RCC 7860 (cell line): ENCODE measurements around the gene SSH3.

Source experiments
- DNase-seq: peaks from one replicate; pipeline ENCODE4 v3.0.0-alpha.2; 2015; ENCODE audit warnings: low spot score
- FAIRE-seq: peaks from 2 replicates; lab custom pipeline; 2012; peaks lifted over from hg19 to GRCh38; lab: Jason Lieb, UNC

The SSH3 gene

DNA sequence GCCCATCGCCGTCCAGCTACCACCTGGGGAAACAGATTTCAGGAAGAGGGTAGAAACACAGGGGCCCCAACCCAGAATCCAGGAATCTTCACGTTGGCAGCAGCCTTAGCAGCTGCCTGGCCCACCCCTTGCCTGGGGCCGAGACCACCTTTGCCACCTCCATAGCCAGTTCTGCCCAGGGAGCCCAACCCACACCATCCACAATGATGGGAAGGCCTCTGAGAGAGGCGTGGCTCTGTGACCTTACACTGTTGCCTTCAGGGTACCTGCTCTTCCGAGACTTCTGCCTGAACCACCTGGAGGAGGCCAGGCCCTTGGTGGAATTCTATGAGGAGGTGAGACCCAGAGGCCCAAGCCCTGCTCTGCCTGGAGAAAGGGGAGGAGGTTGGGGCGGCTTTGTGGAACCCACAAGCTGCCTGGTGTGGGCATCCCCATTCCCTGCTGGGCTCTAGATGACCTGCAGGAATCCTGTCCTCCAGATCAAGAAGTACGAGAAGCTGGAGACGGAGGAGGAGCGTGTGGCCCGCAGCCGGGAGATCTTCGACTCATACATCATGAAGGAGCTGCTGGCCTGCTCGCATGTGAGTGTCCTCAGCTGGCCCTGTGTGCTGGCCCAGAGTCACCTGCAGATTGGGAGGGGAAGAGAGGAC lies 24.3 kb upstream of the SSH3 start:
- no peak for FAIRE-seq

DNA sequence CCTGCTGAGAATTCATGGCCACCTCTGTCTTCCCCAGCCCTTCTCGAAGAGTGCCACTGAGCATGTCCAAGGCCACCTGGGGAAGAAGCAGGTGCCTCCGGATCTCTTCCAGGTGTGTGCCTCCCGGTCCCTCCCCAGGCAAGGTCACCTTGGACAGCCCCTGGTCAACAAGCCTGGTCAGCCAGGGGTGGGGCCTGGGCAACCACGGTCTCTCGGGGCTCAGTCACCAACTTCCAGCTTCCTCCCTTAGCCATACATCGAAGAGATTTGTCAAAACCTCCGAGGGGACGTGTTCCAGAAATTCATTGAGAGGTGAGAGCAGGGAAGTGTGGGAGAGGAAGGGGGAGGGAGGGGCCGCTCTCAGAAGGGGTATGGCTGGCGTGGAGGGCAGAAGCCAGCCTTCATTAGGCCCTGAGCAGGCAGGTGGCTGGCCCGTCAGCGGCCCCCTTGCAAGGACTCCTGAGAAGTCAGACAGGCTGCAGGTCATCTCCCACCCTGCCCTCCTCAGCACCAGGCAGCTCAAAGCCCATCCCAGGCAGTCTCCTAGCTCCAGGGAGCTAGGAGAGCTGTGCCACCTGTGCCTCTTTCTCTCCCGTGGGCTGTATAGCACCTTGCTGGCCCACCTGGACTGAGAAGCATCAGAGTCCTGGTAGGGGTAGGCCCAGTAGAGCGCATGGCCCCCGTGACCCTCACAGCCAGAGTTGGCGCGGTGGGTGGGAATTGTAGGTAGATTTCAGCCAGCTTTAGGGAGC lies 23.6 kb upstream of the SSH3 start:
- DNase-seq, result no peak
- no peak for FAIRE-seq

More for the DNA sequence above, 24.3 kb upstream of the SSH3 start:
- DNase-seq, result no peak

DNA sequence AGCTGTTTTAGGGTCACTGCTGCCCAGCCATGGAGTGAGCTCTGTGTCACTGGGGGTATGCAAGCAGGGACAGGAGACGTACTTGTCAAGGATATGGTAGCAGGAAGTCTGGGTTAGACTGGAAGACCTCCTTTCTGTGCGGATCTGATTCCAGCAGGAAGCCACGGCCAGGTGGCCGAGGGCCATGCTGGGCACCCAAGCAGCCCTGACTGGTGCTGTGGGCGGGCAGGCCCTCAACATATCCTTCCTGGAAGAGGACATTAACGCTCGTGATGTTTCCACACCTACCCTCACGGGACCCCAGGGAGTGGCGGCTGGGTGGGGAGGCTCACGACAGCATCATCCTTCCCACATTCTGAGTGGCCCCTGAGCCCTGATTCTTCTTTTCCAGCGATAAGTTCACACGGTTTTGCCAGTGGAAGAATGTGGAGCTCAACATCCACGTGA lies 23.0 kb upstream of the SSH3 start:
- FAIRE-seq (no peak), DNase-seq (no peak)

DNA sequence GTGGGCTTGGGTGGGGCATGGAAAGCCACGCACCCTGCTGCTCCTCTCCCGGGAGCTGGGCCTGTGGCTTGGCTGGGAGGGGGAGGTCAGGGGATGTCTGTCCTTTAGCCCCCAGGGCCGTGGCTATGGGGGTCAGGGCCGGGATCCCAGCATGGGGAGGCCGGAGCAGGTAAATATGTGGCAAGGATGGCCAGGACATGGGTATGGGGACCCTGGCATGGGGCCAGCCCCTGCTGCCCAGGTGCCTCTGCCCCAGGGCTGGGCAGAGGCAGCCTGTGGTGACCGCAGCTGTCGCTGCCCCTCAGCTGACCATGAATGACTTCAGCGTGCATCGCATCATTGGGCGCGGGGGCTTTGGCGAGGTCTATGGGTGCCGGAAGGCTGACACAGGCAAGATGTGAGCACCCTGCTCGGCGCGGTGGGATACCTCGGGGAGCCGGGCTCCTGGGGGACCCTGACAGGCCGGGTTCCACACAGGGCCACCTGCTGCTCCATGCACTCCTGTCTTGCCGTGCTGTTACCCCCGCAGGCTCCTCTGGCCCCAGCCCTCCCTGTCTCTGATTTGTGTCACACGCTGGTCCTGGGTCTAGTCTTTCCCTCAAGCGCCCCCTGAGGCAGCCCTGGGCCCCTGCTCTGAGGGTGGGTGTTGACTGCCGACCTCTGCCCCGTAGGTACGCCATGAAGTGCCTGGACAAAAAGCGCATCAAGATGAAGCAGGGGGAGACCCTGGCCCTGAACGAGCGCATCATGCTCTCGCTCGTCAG lies 22.4 kb upstream of the SSH3 start:
- no peak for FAIRE-seq
- no peak for DNase-seq

DNA sequence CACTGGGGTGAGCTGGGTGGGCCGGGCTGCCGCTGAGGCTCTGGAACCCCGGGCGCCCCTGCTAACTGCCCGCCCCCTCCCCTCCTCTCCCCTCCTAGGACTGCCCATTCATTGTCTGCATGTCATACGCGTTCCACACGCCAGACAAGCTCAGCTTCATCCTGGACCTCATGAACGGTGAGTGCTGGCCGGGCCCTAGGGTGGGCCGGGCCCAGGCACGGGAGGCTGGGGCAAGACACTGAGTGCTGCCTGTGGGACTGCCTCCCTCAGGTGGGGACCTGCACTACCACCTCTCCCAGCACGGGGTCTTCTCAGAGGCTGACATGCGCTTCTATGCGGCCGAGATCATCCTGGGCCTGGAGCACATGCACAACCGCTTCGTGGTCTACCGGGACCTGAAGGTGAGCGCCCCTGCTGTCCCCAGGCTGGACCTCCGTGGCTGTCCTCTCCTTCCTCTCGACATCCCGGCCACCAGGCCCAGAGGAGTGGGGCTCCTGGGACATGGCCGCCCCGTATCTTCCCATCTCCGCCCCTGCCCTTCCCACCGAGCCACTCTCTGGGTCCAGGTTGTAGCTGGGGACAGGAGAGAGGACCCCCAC lies 21.7 kb upstream of the SSH3 start:
- DNase-seq (no peak), FAIRE-seq (no peak)

DNA sequence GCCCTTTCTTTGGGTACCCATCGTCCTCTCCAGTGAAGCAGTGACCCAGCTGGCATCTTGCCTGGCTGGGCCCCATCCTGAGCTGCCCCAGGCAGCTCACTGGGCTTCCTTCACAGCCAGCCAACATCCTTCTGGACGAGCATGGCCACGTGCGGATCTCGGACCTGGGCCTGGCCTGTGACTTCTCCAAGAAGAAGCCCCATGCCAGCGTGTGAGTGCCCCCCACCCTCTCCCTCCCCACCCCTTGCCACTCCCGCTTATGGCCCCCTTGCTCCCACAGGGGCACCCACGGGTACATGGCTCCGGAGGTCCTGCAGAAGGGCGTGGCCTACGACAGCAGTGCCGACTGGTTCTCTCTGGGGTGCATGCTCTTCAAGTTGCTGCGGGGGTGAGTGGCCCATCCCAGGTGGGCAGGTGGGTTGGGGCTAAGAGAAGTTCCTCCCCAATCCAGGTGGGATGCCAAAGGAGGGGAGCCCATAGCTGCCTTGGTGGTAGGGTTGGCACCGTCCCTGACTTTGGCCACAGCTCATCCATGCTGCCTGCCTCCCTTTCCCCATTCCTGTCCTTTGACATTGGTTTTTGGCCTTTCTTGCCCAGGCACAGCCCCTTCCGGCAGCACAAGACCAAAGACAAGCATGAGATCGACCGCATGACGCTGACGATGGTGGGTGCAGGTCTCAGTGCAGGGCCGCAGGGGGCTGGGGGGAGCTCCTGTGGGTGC lies 21.0 kb upstream of the SSH3 start:
- FAIRE-seq (no peak), DNase-seq (no peak)

DNA sequence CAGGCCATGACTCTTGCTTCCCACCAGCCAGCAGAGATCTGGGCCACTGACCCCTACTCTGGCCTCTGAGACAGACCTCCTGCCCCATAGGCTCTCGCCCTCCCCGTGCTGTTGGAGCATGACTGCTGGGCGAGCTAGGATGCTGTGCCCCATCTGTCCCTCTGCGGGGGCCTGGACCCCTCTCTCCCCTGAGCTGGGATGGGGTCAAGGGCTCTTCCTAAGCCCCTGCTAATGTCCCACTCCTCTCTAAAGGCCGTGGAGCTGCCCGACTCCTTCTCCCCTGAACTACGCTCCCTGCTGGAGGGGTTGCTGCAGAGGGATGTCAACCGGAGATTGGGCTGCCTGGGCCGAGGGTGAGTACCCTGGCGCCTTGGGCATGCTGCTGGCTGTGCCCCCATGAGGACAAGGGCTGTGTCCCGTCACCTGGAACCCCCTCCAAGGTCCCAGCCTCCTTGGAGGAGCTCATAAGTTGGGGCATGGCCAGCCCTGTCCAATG lies 20.4 kb upstream of the SSH3 start:
- no peak for DNase-seq
- FAIRE-seq, result no peak

DNA sequence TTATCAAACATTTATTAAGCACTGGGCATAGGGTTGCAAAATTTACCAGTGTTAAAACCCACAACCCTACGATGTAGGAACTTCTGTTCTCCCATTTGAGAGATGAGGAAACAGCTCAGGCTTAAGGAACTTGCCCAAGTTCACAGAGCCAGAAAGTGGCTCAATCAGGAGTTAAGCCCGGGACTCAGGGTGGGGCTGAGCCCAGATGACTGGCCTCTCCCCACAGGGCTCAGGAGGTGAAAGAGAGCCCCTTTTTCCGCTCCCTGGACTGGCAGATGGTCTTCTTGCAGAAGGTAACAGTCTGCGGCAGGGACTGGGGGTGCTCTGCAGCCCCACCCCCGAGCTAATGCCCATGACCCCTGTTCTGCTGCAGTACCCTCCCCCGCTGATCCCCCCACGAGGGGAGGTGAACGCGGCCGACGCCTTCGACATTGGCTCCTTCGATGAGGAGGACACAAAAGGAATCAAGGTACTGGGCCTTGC lies 19.8 kb upstream of the SSH3 start:
- FAIRE-seq (no peak), DNase-seq (no peak)

DNA sequence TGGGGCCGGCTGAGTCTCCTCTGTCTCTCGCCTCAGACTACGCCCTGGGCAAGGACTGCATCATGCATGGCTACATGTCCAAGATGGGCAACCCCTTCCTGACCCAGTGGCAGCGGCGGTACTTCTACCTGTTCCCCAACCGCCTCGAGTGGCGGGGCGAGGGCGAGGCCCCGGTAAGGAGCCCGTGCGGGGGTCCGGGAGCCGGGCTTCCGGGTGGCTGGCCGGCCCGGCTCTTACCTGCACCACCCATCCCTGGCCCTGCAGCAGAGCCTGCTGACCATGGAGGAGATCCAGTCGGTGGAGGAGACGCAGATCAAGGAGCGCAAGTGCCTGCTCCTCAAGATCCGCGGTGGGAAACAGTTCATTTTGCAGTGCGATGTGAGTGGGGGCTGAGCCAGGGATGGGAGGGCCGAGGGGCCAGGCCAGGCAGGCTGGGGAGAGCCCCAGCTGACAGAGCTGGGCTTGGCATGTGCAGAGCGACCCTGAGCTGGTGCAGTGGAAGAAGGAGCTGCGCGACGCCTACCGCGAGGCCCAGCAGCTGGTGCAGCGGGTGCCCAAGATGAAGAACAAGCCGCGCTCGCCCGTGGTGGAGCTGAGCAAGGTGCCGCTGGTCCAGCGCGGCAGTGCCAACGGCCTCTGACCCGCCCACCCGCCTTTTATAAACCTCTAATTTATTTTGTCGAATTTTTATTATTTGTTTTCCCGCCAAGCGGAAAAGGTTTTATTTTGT lies 18.4 kb upstream of the SSH3 start:
- FAIRE-seq, result no peak

DNA sequence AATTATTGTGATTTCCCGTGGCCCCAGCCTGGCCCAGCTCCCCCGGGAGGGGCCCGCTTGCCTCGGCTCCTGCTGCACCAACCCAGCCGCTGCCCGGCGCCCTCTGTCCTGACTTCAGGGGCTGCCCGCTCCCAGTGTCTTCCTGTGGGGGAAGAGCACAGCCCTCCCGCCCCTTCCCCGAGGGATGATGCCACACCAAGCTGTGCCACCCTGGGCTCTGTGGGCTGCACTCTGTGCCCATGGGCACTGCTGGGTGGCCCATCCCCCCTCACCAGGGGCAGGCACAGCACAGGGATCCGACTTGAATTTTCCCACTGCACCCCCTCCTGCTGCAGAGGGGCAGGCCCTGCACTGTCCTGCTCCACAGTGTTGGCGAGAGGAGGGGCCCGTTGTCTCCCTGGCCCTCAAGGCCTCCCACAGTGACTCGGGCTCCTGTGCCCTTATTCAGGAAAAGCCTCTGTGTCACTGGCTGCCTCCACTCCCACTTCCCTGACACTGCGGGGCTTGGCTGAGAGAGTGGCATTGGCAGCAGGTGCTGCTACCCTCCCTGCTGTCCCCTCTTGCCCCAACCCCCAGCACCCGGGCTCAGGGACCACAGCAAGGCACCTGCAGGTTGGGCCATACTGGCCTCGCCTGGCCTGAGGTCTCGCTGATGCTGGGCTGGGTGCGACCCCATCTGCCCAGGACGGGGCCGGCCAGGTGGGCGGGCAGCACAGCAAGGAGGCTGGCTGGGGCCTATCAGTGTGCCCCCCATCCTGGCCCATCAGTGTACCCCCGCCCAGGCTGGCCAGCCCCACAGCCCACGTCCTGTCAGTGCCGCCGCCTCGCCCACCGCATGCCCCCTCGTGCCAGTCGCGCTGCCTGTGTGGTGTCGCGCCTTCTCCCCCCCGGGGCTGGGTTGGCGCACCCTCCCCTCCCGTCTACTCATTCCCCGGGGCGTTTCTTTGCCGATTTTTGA lies 17.5 kb upstream of the SSH3 start:
- DNase-seq (no peak), FAIRE-seq (no peak)

More for the DNA sequence above, 18.4 kb upstream of the SSH3 start:
- no peak for DNase-seq

DNA sequence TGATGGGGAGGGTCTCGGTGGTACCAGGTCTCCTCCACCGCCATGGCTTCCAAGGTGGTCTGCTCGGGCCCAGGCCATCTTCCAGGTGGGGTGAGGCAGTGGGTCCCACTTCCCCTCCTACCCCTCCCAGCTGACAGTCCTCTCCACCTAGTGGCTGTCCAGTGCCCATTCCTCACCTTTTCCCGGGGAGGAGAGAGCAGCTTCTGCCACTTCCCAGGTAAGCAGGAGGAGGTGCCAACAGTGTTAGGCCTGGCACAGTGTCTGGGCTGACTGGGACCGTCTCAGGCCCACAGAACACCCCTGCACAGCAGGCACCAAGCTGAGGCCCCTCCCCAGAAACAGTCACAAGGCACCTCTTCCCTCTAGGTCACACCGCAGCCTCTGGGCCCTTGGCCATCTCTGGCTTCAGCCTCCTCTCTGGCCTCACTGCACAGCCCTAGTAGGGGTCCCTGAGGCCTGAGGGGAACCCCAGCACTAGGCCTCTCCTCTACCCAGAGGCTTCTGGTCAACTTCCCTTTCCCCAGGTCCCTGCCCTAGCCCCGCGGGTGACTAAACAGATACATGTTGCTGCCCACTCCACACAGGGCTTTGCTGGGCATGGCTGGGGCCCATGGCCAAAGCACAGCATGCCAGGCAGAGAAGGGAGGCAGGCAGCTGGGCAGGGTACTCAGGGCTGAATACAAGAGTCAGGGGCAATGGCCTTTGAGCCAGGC lies 16.6 kb upstream of the SSH3 start:
- no peak for DNase-seq
- FAIRE-seq, result no peak

DNA sequence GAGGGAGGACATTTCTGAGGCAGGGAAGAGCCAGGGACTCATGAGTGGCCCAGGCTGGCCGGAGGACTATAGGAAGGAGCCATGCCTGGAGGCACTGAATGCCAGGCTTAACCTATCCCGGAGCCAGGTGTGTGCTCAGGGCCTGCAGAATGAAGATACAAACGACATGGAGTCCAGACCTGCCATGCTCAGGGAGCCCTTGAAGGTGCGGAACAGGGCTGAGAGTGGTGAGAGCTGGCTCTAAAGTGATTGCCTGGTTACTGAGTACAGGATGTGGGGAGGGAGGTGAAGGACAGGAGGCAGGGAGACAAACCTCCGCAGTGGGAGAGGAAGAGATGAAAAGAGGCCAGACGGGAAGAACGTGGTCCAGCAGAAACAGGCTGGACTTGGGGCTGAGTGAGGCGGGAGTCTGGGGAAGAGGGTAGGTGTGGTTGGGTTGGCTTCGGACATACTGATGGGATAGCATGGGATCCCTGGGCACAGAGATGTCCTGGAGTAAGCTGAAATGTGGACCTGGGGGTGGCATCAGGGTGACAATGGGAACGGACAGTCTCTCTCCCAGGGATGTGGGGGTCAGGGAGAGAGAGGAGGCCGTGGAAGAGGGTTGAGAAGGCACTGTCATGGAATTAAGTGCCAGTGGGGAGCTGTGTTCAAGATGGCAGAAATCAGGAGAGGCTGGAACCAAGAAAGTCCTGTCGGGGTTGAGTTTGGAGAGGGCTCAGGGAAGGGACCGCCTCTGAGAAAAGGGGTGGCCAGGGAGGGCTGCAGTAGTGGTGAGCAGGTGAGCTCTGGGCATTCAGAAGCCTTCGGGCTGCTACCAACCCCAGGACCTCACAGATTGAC lies 15.8 kb upstream of the SSH3 start:
- no peak for DNase-seq
- FAIRE-seq, result no peak

DNA sequence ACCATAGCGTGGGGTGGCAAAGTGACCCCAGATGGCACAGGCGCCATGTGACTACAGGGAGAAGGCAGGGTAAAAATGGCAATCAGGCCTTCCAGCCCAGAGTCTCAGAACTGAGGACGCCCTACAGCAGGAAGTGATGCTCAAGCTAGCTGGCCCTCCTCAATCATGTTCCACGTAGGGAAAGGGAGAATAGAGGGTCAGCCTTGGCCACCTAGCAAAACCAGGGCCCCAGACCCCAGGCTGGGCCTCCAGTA lies 15.2 kb upstream of the SSH3 start:
- DNase-seq (no peak), FAIRE-seq (no peak)

DNA sequence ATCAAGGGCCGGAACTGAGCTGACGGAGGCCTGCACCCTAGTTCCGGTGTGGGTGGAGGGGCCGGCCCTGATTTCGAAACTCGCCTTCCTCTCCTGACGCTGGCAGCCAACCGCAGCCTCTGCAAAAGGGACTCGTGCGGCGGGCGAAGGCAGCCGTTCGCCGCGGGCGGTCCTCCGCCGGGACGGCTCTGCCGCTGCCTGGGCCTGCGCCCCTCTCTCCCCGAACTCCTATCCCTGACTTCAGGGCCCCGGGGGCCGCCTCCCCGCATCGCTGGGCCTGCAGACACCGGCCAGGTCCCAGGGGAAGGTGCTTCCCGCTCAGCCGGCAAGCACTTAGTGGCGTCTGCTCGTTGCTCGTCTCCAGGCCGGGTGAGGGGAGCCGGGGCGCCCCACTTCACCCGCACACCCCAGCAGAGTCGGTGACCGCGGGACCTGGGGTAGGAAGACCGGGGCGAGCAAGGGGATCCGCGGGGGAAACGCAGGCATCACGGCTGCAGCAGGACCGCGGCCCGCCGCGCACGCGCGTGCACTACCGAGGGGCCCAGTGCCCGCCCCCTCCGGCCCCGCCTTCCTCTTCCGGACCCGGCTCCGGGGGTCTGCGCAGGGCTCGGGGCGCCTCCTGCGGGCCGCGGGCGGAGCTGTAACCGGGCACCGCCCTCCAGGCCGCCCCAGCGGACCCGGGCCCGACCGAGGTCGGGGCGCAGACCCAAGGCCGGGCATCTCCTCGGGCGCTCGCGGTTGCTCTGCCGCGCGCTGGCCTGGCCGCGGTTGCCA lies 14.7 kb upstream of the SSH3 start:
- DNase-seq (peak; percentile 71), FAIRE-seq (no peak)

DNA sequence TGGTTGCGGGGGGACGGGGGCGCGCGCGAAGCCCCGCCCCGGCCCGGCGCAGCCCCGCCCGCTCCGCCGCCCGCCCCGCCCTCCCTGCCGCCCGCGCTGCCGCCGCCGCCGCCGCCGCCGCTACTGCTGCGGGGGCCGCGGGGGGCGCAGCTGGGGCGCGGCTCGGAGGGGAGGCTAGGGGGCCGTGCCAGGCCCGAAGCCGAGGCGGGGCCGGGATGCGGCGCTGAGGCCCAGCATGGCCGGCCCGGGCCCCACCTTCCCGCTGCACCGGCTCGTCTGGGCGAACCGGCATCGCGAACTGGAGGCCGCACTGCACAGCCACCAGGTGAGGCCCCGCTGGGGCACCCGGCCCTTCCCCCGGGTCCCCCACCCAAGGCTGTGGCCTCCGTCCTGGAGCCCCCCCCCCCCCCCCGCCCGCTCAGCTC lies 14.1 kb upstream of the SSH3 start, which contains the start of gene ANKRD13D:
ANKRD13D (plus strand) TSS at position 78 of the 425 bp plus-strand sequence; CDS start at position 236, 158 bp downstream.
- FAIRE-seq, result no peak

More for the DNA sequence above, 14.1 kb upstream of the SSH3 start, which contains the start of gene ANKRD13D:
- no peak for DNase-seq
